Measurements from ENCODE around the gene AGXT2.
"Not testable (repeated sequence)": the region's sequence is repeated elsewhere in the genome, so short reads cannot be mapped to it uniquely, and the experiment has no call there.

Gene AGXT2

DNA sequence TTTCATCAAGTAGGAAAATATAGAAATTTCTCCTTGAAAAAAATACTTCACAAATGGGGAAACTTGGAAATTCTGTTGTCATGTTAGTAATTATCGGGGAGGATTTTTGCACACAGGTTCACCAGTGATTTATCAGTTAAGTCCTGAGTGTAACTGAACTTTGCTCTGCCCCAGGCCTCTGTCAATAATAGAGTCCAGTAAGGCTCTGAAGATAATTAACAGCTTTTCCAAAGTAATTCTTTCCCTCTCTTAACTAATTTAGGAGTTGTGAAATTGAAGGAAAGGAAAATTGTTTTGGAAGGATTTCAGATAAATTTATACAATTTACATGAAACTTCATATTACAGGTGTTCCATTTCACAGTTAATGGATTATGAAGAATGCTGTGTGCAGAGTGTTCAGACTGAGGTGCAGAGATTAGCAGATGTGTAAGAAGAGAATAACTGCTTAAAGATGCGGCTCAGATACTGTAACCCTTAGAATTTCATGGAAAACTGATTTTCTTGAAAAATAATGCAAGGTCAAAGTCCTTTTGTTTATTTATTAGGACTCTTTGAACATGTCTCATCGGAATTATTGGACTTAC lies 2.9 kb upstream of the AGXT2 start:
- no peak for DNase-seq

DNA sequence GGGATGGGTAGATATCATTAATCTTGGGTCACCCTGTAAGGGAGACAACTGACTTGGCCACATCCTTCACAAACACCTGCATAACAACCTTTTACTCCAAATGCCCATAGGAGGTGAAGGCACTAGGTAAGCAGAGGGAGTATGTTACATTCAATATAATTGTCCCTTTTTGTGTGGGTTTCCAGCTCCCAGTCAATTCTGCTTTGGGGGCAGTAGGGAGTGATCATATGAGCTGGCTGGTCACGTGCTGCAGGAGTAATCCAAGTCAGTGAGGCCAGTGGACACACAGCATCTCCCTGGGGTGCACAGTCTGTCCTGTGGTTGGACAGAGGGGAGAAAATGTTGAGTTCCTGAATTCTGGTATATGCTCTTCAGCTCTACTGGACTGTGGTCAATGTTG lies 1.2 kb upstream of the AGXT2 start:
- no peak for DNase-seq

DNA sequence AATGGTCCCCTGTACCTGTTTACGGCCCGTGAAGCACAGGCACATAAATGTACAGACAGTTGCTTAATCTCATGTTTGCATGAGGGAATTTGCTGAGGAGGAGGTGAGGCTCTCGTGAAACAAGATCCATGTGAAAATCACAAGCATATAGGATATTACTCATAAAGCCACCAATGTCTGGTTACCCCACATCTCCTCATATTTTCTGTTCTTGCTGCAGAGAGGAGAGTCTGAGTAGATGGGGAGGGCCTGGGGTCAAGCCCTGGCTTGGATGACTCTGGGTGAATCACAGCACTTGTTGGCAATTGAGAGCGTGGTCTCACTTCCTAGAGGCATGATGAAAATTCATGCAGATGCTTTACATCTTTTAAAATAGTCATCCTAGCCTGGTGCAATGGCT lies 975 bp downstream of the AGXT2 start:
- no peak for DNase-seq

DNA sequence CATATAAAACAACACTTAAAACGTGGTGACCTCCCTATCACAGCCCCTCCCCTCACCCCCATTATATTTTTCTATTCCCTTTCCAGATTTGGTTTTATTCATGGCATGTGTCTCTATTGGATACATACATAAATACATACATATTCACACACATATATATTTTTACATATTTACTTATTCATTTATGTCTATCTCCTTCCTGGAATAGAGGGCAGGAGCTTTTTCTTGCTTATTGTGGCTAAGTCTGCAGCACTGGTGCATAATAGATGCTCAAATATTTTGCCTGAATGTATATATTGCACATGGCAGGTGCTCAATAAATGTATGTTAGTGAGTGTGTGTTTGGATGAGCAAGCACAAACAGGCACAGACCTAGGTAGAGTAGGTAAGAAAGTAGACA lies 2.5 kb downstream of the AGXT2 start:
- DNase-seq, result no peak

DNA sequence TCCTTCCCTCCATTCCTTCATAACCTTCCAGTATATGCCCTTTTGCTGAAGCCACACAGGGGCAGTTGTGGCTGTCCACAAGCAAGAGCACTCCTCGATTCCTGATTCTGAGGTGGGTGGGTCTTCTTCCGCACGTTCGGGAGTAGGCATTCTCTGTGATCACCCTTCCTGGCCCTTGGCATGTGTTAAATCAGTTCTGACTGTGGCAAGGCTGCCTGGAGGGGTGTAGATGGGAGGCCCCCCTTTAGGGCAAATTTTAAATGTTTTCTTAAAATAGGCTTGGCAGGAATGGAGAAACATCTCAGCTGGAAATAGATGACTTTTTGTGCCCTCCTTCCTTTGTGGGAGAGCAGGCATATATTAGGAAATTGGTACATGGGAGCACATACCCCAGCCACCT lies 3.1 kb downstream of the AGXT2 start:
- DNase-seq, result no peak

DNA sequence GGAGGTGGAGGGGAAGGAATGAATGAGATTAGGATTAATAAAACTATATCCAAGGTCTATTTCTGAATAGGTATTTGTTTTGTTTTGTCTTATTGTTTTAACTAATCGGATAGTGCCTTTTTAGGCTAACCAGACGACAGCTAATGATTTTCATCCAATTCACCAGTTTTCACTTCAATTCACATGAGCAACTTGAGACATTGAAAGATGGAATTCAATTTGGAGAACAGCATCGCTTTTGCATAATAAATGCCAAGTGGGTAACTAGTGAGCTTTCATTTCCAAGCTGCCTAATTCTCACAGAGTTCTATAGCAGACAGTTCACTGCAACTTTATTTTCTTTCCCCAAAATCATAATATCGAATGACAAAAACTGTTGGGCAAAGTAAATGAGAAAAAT lies 5.0 kb downstream of the AGXT2 start:
- DNase-seq, result no peak

DNA sequence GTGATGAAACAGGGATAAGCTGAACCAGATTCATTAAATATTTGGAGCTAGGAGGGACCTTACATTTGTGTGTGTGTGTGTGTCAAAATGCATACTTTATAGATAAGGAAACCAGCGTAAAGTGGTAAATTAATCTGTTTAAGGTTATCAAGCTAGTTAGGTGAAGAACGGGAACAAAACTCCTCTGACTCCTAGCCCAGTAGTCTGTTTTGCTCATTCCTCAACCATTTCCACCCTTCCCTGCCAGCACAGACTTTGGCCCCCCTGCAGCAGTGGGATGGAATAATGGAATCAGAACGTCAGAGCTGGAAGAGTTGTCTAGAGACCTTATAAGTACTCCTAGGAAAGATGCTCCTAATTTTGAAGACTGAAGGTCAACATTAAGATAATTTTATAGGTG lies 6.5 kb downstream of the AGXT2 start:
- DNase-seq, result no peak

DNA sequence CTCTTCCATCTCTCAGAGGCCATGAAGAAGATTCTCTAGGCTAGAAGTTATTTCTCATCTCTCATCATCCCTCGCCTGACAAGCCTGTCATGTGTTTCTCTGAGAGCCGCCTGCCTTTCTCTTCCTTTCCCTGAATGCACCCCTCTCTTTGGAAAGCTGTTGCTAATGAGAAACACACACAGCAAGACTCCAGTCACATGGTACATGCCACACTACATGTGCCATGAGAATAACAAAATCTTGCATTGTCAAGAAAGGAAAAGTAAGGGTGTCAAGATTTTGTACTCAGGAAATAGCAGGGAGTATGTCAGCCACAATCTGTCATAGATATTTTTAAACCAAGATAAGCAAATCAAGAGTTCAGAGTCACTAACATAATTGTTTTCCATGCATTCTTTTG lies 8.9 kb downstream of the AGXT2 start:
- DNase-seq, result no peak

DNA sequence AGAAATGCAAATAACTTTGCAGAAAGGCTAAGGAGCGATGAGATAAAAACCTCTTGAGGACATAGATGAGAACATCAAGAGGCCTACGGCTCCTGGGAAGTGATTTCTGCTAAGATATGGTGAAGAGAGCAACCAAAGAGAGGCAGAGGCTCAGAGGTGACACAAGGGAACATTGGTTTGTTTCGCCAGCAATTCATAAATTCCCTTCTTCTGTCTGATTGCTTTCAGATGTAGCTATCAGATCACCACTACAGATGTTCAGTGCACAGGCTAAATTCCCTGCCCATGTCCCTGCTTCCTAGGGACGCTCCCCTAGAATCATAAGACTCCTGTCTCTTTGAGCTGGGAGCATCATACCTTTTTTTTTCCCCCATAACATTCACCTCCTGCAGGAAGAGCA lies 11.2 kb downstream of the AGXT2 start:
- DNase-seq, result no peak

DNA sequence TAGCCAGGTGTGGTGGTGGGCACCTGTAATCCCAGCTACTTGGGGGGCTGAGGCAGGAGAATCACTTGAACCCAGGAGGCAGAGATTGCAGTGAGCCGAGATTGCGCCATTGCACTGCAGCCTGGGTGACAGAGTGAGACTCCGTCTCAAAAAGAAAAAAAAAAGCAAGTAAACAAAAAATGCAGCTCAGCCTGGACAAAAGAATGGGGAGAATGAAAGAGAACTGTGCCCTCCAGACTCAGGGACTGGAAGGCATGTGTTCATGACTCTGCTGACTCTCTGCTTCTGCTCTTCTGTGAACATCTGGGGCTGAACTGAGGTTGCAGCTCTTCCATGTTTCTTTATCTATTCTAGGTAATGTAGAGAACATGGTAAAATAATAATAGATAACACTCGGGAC lies 11.8 kb downstream of the AGXT2 start:
- not testable (repeated sequence) for DNase-seq

DNA sequence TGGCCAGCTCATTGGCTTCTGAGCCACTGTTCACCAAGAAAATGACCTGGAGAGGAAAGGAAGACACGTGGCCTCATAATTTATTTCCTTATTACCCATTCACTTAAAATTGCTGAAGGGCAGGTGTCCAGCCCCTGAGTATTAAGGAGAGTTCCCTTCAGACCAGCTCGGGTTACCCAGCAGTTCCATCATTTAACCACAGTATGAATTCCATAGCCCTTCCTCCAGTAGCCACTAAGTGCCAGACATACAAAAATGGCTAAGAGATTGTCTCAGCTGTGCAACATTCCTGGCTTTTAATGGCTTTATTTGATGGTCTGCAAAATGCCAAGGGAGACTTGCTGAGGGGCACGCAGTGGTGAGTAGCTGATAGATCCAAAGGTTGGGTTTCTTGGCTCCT lies 12.5 kb downstream of the AGXT2 start:
- no peak for DNase-seq

DNA sequence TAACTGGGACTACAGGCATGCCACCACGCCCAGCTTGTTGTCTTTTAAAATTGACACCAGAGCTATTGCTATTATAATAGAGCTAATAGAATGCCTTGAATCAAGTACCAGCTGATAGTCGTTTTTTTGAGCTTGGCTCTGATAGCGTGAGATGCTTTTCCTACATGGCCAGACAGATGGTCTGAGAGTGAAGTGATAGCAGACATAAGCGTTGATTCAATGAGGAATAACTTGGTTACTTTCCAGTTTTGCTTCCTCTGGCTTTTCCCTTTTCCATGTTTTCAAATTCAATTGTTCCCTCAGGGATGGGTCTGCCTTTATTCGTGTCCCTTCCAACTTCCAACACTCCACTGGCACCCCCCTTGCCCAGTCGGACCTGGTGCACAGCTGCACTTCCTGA lies 15.4 kb downstream of the AGXT2 start:
- DNase-seq, result no peak

DNA sequence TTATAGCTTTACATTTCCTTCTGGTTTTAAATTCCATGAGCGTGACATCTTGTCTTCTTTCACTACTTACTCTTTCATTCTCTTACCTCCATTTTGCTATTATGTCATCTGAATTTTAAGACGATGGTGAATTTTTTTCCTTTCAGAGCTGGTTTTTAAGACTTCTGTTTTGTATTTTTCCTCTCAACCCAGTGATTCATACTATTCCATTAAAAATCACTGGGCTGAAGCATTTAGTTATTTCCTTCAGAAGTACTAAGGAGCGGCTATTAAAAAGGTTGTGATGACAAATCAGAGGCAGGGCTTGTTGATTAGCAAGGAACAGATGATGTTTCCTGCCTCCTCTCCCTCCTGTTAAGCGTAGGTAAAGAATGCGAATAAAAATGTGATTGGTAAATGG lies 16.5 kb downstream of the AGXT2 start:
- no peak for DNase-seq

DNA sequence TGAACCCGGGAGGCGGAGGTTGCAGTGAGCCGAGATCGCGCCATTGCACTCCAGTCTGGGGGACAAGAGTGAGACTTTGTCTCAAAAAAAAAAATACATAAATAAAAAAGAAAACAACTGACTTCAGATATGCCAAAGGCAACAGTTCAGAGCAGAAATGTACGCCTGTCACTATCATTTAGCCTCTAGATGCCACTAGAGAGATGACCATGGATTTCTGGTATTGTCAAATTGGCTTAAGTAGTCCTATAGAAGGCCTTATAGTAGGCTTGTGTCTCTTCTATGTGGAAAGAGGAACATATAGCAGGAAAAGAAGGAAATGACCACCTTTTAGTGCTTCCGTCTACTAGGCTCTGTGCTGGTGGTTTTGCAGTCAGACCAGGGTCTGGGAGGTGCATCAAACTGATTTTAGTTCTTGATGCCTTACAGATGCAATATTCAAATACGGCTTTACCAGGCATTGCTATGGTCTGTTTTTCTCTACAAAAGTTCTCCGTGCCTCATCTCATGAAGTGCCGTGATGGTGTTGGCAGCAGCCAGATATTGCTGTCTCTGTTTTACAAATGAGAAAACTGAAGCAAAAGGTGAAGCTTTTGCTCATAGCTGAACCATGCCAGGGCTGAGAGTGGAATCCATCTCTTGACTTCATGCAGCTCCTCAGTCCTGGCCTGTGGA lies 17.2 kb downstream of the AGXT2 start:
- no peak for DNase-seq

DNA sequence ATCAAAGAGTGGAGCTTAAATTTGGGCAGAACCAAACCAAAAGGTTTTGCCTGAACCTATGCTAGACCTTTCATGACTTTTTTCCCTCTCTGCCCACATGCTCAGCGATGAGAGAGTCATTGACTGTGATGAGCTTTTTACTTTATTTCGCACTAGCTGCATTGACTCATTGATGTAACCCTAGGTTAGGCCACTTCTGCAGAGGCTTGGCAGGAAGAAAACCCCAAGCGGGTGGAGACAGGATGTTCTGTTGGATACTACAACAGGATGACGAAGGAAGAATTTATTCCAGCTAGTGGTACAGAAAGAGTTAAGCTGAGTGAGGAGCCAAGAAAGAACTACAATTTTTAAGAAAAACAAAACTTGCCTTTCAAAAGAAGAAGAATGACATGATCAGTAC lies 18.4 kb downstream of the AGXT2 start:
- no peak for DNase-seq

DNA sequence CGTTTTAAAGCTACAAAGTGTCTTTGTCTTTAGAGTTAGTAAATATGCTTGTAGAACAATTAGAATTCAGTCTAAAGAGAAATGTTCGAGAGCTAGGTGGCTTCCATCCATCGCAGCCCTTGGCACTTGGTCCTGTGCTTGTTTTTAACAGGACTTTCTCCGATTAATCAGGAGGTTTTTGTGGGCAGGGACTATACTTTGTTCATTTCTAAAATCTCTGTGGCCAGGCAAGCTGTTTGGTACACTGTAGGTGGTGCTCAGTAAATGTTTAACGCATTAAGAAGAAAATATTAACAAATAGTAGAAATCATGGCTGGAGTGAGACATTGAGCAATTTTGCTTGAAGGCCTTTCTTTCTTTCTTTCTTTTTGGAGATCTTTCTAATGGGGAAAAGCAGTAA lies 20.8 kb downstream of the AGXT2 start:
- DNase-seq, result no peak

DNA sequence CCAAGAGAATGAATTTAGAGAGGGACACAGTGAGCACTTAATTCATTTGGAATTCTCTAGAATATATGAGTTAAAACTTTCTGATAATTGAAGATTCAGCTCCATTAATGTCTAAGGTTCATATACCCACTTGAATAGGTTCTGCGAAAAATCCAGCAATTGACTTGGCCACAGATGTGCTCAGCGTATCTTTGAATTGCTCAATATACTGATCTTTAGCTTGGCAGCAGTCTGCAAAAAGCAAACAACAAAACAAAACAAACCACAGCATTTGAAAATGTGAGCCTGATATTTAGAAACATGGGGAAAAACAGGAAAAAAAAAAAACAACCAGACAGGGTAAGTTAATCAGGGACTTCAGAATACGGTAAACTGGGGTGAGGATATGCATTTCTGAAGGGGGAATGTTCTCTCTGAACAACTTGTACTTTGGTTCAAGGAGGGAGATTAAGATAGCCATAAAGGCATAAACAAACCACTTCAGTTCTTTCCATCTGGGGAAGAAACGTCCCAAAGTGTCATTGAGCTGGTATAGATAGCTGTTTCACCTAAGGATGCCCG lies 21.4 kb downstream of the AGXT2 start:
- DNase-seq, result no peak

DNA sequence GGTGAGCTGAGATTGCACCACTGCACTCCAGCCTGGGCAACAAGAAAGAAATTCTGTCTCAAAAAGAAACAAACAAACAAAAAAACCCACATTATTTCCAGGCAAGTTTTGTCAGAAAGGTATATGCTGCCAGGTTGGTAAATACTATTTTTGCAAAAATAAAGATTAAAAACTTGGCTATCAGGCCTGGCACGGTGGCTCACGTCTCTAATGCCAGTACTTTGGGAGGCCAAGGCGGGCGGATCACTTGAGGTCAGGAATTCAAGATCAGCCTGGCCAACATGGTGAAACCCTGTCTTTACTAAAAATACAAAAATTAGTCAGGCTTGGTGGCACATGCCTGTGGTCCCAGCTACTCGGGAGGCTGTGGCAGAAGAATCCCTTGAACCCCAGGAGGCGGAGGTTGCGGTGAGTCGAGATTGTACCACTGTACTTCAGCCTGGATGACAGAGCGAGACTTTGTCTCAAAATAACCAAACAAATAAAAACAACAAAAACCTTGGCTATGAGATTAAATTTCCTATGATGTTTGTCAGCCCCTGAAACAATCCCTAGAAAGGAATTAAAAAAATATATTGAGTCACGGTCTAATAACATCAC lies 22.7 kb downstream of the AGXT2 start:
- DNase-seq, result no peak

DNA sequence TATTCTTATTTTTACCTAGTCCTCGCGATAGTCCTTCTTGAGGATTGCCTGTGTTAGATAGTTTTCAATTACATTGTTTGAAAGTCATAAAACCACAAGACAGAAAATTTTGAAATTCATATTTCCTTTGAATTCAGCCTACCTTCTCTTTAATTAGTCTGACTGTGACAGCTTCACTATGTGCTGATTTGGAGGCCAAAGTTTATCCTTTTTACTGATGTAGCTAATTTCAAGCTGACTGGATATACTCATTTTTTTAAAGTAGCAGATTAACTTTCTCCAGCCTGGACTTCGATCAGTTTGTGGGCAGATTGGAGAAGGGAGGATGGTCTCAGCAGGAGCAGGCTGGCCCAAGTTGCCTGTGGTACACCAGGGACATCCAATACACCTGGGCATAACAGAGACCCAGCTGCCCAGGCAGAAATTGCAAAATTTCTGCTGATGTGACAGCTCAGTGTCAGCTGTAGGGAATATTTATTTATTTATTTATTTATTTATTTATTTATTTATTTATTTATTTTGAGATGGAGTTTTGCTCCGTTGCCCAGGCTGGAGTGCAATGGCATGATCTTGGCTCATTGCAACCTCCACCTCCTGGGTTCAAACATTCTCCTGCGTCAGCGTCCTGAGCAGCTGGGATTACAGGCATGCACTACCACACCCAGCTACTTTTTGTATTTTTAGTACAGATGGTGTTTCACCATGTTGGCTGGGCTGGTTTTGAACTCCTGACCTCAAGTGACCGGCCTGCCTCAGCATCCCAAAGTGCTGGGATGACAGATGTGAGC lies 24.2 kb downstream of the AGXT2 start:
- no peak for DNase-seq

DNA sequence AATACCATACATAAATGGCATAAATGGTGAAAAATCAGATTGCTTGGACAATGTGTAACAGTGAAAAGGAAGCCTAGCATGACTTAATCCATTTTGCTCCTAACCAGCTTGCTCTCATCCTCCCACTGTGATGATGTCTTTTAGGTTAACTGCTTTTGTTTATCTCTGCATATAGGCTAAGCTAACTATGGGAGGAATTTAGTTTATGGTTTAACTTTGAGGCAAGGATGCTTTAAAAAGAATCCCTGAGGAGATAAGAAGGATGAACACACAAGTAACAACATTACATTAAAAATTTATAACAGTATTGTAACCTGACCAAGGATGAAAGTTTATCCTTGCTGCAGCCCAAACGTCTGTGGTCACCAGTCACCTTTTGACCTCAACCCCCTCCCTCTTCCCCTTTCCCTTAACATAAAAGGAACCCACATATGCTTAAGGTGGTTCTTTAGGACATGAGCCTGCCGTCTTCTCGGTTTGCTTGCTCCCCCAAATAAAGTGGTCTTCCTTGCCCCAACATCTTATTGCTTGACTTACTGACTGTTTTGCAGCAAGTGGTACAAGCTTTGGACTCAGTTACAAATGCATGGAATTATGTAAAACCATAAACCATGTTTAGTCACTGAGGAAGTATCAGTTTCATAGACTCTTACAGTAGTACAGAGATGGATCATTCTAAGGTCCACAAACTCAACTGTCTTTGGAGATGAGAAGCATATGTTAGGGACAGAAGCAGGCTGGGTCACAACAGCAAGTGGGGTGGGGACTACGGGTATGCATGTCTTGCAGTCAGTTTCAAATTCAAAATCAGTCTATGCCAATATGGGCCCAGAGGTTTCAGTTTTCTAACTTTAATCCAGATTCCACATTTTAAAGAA lies 31.3 kb downstream of the AGXT2 start:
- no peak for DNase-seq

DNA sequence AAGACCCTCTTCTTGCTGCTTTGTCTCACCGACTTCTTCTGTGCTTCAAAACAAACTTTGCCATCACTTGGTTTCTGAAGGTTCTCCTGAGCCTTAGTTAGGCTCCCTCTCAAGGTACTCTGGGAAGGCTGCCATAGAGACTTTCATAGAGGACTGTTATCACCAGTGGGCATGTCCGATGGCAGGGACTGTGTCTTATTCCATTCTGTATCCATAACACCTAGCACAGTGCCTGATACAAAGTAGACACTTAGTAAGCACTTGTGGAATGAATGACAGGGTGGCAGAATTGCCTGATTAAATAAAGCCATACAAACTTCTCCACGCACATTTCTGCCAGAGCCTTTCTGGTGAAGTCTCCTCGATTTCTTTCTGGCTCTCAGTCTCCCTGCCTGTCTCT lies 32.7 kb downstream of the AGXT2 start:
- DNase-seq, result no peak

DNA sequence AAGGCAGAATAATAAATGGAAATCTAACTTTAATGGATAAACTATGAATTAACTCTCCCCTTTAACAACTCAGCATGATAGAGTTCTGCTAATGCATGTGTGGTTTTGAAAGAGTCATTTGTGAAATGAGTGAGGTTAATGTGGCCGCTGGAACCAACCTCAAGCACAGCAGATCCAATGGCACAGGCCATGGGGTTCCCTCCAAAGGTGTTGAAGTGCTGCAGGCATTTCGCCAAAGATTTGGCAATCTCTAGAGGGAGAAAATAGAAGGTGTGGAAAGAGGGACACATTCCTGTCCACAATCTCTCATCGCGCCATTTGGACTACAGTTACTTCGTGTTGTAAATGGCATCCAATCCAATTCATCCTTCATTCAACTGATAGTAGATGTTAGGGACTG lies 35.0 kb downstream of the AGXT2 start:
- no peak for DNase-seq

DNA sequence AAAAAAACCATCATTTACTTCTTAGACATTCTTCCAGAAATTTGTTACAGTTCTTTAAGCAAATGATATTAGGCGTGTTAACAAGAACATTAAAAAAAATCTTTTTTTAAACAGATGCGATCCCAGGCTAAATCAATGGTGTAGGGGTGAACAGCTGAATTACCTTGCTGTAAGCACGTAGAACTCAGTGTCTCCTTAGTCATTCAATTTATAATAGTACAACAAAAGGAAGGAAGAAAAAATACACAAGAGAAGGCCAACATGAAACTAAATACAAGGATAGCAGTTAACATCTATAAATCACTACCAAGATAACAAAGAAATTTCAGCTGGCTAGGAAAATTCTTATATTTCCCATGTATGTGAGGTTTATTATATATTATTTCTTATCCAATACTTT lies 35.4 kb downstream of the AGXT2 start:
- DNase-seq, result no peak

Data from NCI-H2171 (cell line).